ENCODE data around the gene TFF3. TPM values are rescaled to one million over a fixed set of nuclear protein-coding genes. Genes with fewer than 3 reads are reported as not detected.

Gene TFF3
- total RNA-seq, 4 donors from 2014 or later = 1.9 to 8.0 (median 5.5) TPM; not detected in 1

DNA sequence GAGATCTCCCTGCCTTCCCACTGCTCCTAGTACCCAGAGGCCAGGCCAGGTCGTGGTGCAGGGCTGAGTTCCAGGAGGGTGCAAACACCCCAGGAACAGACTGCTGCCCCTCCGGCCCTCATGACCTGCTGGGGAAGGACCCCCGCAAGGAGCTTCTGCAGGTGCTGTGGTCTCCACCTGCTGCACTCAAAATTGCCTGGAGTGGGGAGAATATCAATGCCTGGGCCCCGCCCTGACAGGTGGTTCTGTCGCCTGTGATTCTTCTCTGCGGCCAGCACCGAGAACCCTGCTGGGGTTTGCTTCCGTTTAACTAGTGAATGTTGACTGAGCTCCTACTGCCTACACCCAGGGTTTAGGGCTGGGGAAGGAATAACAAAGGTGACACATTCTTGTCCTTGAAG, 2.1 kb upstream of the TFF3 start:
- Histone ChIP-seq H3K27ac (no peak overlapping the region), H3K27me3 (peaks cover 5% of the 10 kb centered on the region), H3K4me1 (no peaks in the 10 kb centered on the region), H3K4me3 (no peak overlapping the region), H3K36me3 (no peaks in the 10 kb centered on the region), H3K9me3 (no peaks in the 10 kb centered on the region)
- TF ChIP-seq POLR2AphosphoS5 (IDR thresholded peaks at IDR 0.05) = no peak
- TF ChIP-seq EP300 (IDR thresholded peaks at IDR 0.05) = no peak
- TF ChIP-seq, protein P1, sequence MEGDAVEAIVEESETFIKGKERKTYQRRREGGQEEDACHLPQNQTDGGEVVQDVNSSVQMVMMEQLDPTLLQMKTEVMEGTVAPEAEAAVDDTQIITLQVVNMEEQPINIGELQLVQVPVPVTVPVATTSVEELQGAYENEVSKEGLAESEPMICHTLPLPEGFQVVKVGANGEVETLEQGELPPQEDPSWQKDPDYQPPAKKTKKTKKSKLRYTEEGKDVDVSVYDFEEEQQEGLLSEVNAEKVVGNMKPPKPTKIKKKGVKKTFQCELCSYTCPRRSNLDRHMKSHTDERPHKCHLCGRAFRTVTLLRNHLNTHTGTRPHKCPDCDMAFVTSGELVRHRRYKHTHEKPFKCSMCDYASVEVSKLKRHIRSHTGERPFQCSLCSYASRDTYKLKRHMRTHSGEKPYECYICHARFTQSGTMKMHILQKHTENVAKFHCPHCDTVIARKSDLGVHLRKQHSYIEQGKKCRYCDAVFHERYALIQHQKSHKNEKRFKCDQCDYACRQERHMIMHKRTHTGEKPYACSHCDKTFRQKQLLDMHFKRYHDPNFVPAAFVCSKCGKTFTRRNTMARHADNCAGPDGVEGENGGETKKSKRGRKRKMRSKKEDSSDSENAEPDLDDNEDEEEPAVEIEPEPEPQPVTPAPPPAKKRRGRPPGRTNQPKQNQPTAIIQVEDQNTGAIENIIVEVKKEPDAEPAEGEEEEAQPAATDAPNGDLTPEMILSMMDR (IDR thresholded peaks at IDR 0.05) = no peak
- no peak for TF ChIP-seq POLR2A (IDR thresholded peaks at IDR 0.05)
- DNase-seq (ENCODE audit: low spot score in 2 of 2) = no peak
- 72% methylated on average over 4 of the region's 8 CpGs for WGBS

- WGBS = 100% methylated on average over 2 of the region's 16 CpGs
- Histone ChIP-seq H3K9me3 (no peaks in the 10 kb centered on the region), H3K27me3 (peaks cover 5% of the 10 kb centered on the region), H3K4me1 (no peaks in the 10 kb centered on the region), H3K36me3 (no peaks in the 10 kb centered on the region), H3K4me3 (no peak overlapping the region), H3K27ac (no peak overlapping the region)
- no peak for TF ChIP-seq EP300 (IDR thresholded peaks at IDR 0.05)
- TF ChIP-seq POLR2AphosphoS5 (IDR thresholded peaks at IDR 0.05) = no peak
- no peak for TF ChIP-seq POLR2A (IDR thresholded peaks at IDR 0.05)
- TF ChIP-seq, protein P1 (IDR thresholded peaks at IDR 0.05) = no peak
- DNase-seq (ENCODE audit: low spot score in 2 of 2) = no peak
Measured at GRCh38 chr21:42316891-42317290, 1.7 kb upstream of the TFF3 start.

DNA sequence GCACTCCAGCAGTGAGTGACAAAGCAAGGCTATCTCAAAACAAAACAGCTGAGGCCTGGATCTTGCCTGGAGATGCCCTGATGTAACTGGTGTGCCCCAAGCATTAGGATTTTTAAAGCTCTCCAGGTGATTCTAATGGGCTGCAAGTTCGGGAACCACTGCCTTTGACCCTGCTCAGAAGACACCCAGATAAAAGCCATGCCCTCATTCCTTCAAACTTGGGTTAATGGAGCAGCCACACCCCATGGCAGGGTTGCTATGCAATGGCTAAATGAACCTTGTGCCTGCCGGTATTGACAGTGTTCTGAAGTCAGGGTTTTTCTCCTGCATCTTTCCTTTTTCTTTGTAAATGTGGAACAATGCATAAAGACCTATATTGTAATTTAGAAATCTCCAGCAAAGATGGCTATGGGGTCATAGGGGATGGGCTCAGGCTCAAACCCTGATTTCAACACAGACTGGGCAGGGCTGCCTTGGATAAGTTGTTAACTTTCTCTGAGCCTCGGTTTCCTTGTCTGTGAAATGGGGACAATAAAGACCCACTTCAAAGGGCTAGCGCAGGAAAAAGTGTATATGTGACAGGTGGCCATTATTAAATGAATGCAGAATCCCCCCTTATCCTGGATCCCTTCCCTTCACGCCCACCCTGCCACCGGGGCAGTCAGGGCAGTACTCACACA, 453 bp downstream of the TFF3 start:
- Histone ChIP-seq H3K9me3 (no peaks in the 10 kb centered on the region), H3K27ac (no peak overlapping the region), H3K4me3 (no peak overlapping the region), H3K36me3 (no peaks in the 10 kb centered on the region), H3K4me1 (peaks cover 5% of the 10 kb centered on the region), H3K27me3 (peaks cover 7% of the 10 kb centered on the region)
- WGBS = 80% methylated on average over 5 of the region's 6 CpGs
- TF ChIP-seq POLR2A (IDR thresholded peaks at IDR 0.05) = no peak
- no peak for TF ChIP-seq POLR2AphosphoS5 (IDR thresholded peaks at IDR 0.05)
- no peak for TF ChIP-seq EP300 (IDR thresholded peaks at IDR 0.05)
- TF ChIP-seq, protein P1 (IDR thresholded peaks at IDR 0.05) = no peak
- DNase-seq (ENCODE audit: low spot score in 2 of 2) = no peak

GRCh38 chr21:42313501-42313969, 1.7 kb downstream of the TFF3 start:
- 51% methylated on average over 9 of the region's 13 CpGs for whole genome bisulfite sequencing
- DNase-seq (ENCODE audit: low spot score in 2 of 2) = peak in 1 of 2 donors; percentile 74

DNA sequence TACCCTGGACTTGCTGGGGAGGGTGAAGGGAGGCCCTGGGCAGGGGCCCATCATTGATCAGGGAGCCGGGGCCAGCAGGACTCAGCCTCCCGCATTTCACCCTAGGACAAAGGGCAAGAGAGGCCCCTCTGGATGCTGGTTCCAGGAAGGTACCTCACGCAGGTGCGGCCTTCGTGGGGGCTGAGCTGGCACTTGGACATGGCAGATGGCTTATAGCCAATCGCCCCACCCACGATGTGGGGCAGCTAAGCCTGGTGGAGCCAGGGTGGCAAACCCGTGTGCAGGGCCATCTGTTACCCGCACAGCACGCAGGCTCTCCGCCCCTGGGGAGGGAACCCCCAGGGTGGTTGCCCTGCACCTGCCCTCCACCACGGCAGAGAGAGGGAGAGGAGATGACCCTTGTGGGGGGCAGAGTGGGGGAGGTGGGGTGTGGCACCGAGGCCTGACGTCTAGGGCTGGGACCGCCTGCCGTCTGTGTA, 2.5 kb downstream of the TFF3 start:
- Histone ChIP-seq H3K4me1 (peaks cover 9% of the 10 kb centered on the region), H3K36me3 (no peaks in the 10 kb centered on the region), H3K27ac (no peak overlapping the region), H3K9me3 (no peaks in the 10 kb centered on the region), H3K4me3 (no peak overlapping the region), H3K27me3 (peaks cover 2% of the 10 kb centered on the region)
- DNase-seq (ENCODE audit: low spot score in 2 of 2) = no peak
- TF ChIP-seq POLR2AphosphoS5 (IDR thresholded peaks at IDR 0.05) = no peak
- no peak for TF ChIP-seq POLR2A (IDR thresholded peaks at IDR 0.05)
- TF ChIP-seq EP300 (IDR thresholded peaks at IDR 0.05) = no peak
- TF ChIP-seq, protein P1 (IDR thresholded peaks at IDR 0.05) = no peak
- WGBS = 74% methylated on average over 4 of the region's 16 CpGs

More at GRCh38 chr21:42313501-42313969, 1.7 kb downstream of the TFF3 start:
- no peaks in the 10 kb centered on the region for H3K9me3 ChIP-seq
- H3K4me1 ChIP-seq = peaks cover 9% of the 10 kb centered on the region
- no peak overlapping the region for H3K27ac ChIP-seq
- peaks cover 7% of the 10 kb centered on the region for H3K27me3 ChIP-seq
- TF ChIP-seq POLR2AphosphoS5 (IDR thresholded peaks at IDR 0.05) (no peak), POLR2A (IDR thresholded peaks at IDR 0.05) (no peak), EP300 (IDR thresholded peaks at IDR 0.05) (no peak)
- TF ChIP-seq, protein P1 (IDR thresholded peaks at IDR 0.05) = no peak
- H3K4me3 ChIP-seq = no peak overlapping the region
- H3K36me3 ChIP-seq = no peaks in the 10 kb centered on the region

Measured in suprapubic skin (tissue), 4 donors.